Measurements from ENCODE around the gene BRCA2.
"Not testable (repeated sequence)": the region's sequence is repeated elsewhere in the genome, so short reads cannot be mapped to it uniquely, and the experiment has no call there.

The BRCA2 gene

GRCh38 chr13:32314271-32315237 lies 754 bp upstream of the BRCA2 start:
- peak; percentile 48 for DNase-seq

- no peak for DNase-seq
These were observed 676 bp downstream of the BRCA2 start for GRCh38 chr13:32316028-32316339.

- DNase-seq, result no peak
These were observed 1.2 kb downstream of the BRCA2 start for GRCh38 chr13:32316501-32316900.

GRCh38 chr13:32317716-32318465 lies 2.6 kb downstream of the BRCA2 start:
- no peak for DNase-seq

- DNase-seq, result no peak
These were observed 5.2 kb downstream of the BRCA2 start for GRCh38 chr13:32320528-32320927.

GRCh38 chr13:32323912-32324311 lies 8.6 kb downstream of the BRCA2 start:
- DNase-seq, result peak; percentile 75

GRCh38 chr13:32330441-32330840 lies 15.1 kb downstream of the BRCA2 start:
- peak; percentile 80 for DNase-seq

- peak; percentile 36 for DNase-seq
These were observed 19.4 kb downstream of the BRCA2 start for GRCh38 chr13:32334671-32335070.

GRCh38 chr13:32340914-32341313 lies 25.6 kb downstream of the BRCA2 start:
- DNase-seq, result no peak

GRCh38 chr13:32347651-32348050 lies 32.3 kb downstream of the BRCA2 start:
- DNase-seq, result no peak

- not testable (repeated sequence) for DNase-seq
These were observed 35.6 kb downstream of the BRCA2 start for GRCh38 chr13:32350839-32351441.

GRCh38 chr13:32354040-32354439 lies 38.7 kb downstream of the BRCA2 start:
- no peak for DNase-seq

- DNase-seq, result not testable (repeated sequence)
These were observed 40.6 kb downstream of the BRCA2 start for GRCh38 chr13:32355935-32356334.

- DNase-seq, result peak; percentile 3
These were observed 47.3 kb downstream of the BRCA2 start for GRCh38 chr13:32362574-32362973.

GRCh38 chr13:32370805-32371204 lies 55.5 kb downstream of the BRCA2 start:
- no peak for DNase-seq

GRCh38 chr13:32376642-32377415 lies 61.5 kb downstream of the BRCA2 start:
- no peak for DNase-seq

- DNase-seq, result no peak
These were observed 62.7 kb downstream of the BRCA2 start for GRCh38 chr13:32378012-32378411.

GRCh38 chr13:32381539-32381938 lies 66.2 kb downstream of the BRCA2 start:
- peak; percentile 14 for DNase-seq

GRCh38 chr13:32383836-32384618 lies 68.7 kb downstream of the BRCA2 start:
- DNase-seq, result no peak

- DNase-seq, result no peak
These were observed 69.4 kb downstream of the BRCA2 start for GRCh38 chr13:32384702-32385101.

- no peak for DNase-seq
These were observed 70.1 kb downstream of the BRCA2 start for GRCh38 chr13:32385410-32385809.

- DNase-seq, result no peak
These were observed 74.7 kb downstream of the BRCA2 start for GRCh38 chr13:32390048-32390447.

All from fibroblast of skin of right quadriceps (primary cell).